ENCODE measurements around the gene SERPINC1.
"Not testable (repeated sequence)": the region's sequence is repeated elsewhere in the genome, so short reads cannot be mapped to it uniquely, and the experiment has no call there.

Gene SERPINC1

GRCh38 chr1:173888749-173889148 lies 28.4 kb downstream of the SERPINC1 start:
- no peak for DNase-seq

DNA sequence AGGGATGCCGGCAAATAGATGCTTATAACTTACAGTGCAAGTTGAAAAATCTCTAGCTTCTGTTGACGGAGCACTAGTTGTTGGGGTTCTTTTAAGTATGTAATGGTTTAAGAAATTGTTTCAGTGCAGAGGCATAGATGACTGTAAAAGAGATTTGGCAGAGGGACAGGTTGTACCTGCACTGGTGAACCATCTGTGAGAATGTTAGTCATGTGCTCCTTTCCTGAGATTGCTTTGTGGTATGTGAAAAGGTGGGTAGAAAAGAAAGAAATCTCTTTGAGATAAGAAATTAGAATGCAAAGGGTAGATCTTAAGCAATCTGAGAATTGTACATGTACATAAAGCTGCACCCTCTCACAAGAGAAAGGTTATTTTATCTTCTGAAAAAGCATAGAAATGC lies 29.5 kb downstream of the SERPINC1 start:
- DNase-seq, result no peak

DNA sequence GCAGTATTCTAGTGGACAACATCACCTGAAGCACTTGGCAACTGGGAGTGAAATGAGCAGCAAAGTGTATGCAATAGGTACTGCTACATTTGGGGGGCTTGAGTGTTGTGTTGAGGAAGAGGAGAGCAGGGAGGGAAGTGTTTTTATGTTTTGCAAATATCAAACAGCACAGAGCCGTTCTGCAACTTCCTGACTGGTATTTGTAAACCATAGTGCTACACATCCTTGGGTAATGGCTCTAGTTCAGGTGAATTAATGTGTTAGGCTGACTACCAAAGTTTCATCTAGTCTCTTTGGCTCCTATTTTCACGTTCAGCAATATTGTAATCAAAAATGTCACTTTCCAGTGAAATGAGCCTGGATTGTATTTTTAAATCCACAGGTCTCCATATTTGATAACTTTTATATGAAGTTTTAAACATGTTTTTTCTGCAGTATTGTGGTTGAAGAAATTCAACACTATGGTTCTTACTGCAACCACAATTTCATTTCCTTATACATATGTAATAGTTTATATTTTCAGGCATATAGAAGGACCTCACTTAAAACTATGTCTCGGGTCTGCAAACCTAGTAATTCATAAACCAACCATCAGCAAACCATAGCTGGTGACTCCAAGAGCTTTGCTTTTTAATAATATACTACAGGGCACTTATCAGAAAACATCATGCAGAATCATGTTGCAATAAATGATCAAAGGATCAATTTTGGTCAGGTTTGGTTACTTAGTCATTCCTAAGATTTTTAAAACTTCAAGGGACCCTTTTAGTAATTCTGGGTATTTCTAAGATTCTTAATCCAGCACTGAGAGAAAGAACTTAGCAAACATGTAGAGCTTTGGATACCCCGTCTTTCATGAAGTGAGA lies 30.1 kb downstream of the SERPINC1 start:
- DNase-seq, result no peak

- no peak for DNase-seq
These were observed 32.4 kb downstream of the SERPINC1 start for GRCh38 chr1:173884701-173885100.

- DNase-seq, result not testable (repeated sequence)
These were observed 36.0 kb downstream of the SERPINC1 start for GRCh38 chr1:173881117-173881516.

GRCh38 chr1:173878251-173878650 lies 38.9 kb downstream of the SERPINC1 start:
- no peak for DNase-seq

DNA sequence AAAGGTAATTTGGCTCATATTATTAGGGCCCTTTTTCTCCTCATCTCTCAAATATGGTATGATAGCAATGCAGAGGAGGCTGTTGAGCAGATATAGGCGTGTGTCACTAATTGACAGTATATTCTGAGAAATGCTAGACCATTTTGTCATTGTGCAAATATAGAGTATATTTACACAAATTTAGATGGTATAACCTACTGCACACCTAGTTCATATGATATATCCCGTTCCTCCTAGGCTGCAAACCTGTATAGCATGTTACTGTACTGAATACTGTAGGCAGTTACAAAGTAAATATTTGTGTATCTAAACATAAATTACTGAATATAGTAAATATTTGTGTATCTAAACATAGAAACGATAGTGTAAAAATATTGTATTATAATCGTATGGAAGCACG lies 40.4 kb downstream of the SERPINC1 start:
- no peak for DNase-seq

DNA sequence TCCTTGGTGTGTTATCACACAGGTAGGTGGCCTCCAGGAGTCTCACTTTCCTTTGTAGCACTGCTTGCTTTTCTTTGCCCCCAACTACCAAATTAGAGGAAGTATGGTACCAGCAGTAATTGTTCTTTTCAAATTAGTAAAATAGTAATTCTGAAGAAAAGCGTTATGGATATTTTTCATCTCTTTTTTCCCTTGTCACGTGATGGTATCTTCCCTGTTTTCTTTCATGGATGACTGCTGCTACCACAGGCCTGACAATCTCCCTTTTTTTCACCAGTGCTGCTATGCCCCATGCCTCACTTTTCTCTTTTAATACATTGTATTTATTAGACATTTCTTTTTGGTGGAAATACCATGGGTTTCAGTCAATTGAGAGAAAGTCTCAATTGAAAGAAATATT lies 45.6 kb downstream of the SERPINC1 start:
- no peak for DNase-seq

GRCh38 chr1:173871091-173871490 lies 46.0 kb downstream of the SERPINC1 start:
- no peak for DNase-seq

- DNase-seq, result no peak
These were observed 46.7 kb downstream of the SERPINC1 start for GRCh38 chr1:173870252-173871075.

GRCh38 chr1:173869021-173869359 lies 48.1 kb downstream of the SERPINC1 start:
- DNase-seq, result no peak

DNA sequence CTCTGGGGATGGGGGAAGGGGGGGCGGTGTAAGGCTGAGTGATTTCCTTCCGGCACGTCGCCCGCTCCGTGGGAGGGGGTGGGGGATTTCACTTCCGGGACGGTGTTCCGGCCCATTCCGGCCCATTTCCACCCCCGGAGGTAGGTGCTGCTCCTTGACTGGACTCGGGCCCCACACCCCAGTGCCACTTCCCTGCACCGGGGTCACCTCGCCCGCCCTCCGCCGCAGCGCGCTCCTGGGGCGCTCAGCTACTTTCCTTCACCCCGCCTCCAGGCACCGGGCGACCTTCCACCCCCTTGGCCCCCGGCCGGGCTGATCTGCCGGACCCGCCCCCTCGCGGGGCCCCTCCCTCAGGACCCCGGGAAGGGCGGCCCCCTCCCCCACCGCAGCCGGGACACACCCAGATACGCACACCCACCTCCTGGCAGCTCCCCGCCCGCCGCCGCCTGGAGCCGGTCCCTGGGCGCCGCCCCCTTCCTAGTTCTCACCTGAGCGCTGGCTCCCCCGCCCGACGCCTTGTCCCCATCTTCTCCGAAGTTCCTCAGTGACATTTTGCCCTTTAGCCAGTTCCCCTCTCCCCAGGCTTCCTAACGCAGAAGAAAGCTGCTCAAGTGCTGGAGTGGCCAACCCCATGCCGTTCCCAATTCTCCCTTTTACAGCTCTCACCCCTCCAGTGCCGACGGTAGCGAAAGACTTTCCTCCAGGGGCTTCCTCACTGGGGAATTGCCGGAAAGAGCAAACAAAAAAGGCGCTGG lies 48.7 kb downstream of the SERPINC1 start, which contains the start of gene ZBTB37:
ZBTB37 (plus strand) TSS at position 115 of the 755 bp plus-strand sequence. CDS start 1,846 bp downstream, outside the sequence.
- peak; percentile 74 to 79 for DNase-seq

DNA sequence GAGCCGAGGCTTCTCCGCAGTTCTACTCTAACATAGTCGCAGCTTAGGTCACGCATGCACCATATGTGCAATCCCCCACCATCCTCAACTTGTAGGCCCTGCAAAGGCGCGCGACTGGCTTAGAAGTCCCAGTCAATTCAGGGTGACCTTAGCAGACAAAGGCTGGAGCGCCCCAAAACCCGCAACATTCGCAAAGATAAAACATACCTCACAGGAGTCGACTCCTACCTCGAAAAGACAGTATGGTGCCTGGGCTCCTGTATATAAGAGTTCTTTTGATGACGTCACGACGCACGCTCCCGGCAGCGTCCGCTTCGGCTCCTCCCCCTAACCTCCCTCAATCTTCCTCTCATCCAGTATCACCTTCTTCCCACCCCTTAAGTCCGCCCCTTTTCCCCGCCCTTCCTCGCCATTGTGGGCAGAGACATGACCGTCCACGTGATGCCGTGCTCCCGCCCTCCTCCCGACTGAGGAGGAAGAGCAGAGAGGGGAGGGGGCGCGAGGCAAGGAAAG lies 49.3 kb downstream of the SERPINC1 start, which contains the start of gene GAS5:
GAS5 (minus strand) TSS at position 237 of the 513 bp plus-strand sequence.
- peak; percentile 94 to 95 for DNase-seq

DNA sequence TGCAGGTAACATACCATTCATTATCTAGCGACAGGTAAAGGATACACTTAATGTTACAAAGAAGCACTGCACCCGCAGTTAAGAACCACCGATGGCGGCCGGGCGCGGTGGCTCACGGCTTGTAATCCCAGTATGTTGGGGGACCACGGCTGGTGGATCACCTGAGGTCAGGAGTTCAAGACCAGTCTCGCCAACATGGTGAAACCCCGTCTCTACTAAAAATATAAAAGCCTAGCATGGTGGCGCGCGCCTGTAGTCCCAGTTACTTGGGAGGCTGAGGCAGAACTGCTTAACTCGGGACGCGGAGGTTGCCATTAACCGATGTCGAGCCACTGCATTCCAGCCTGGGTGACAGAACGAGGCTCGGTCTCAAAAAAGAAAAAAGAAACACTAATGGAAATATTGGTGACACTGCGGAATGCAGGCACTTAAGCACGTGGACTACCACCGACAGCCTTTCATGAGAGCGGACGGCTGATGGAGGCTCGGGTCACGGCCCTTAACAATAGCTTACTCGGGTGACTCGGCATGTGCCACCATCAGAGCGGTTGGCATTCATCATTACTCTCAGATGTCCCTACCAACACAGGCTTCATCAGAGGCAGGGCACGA lies 49.9 kb downstream of the SERPINC1 start:
- no peak for DNase-seq

GRCh38 chr1:173866413-173867115 lies 50.6 kb downstream of the SERPINC1 start:
- no peak for DNase-seq

DNA sequence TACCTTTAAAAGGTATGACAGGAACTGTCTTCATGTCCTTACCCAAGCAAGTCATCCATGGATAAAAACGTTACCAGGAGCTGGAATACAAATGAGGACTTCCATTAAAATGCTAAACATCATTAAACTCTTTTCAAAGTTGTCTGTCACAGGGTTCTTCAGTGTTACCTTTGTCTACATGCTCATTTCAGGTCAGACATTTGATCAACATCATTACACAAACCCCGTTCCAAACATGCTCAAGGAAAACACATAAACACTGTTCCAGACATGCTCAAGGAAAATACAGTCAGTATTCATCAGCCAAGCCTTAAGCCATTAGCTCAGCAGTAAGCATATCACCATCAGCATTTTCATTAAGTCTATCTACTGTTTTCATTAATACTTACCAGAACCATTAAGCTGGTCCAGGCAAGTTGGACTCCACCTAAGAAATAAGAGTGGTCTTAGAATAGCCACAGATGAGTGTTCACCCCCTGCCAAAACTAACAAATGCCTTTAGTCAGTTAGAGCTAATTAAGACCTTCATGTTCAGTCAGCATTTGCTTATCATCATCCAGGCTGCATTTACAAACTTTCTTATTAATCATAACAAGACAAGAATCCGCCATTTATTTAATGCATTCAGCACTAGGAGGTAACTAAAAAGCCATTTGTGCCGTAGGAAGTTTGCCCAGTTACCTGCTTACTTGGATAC lies 51.5 kb downstream of the SERPINC1 start:
- no peak for DNase-seq

GRCh38 chr1:173864179-173864867 lies 52.8 kb downstream of the SERPINC1 start:
- no peak for DNase-seq

DNA sequence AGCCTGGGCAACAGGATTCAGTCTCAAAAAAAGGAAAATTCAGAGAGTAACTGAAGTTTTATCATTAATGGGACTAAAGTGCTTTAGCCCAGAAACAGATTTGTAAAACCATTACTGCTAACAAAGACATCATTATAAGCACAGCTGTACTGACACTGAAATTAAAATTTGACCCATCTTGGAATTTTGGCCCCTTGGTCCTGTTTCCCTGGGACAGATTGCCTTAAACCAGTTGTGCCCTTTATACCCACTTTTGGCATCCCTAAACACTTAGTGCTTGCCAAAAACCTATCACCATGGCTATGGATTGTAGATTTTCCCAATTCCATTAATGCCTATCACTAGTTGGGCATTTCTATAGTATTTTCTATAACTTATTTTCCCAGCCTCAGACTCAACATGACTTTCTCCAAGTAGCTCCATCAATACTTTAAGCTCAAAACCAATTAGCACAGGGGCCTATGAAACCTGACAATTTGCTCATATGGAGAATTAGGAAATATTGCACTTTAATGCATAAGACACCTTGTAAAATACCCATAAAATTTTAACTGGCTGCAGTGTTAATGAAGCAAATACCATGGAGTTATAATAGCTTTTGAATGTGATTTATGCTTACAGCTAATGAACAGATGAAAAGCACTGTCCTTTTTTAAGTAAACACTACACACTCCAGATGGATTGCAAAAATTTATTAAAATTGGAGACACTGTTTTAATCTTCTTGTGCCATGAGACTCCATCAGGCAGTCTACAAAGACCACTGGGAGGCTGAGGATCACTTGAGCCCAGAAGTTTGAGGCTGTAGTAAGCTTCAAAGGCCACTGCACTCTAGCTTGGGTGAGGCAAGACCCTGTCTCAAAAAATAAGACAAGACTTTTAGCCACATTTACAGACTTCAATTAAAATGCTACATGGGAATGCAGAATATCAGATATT lies 53.6 kb downstream of the SERPINC1 start:
- DNase-seq, result no peak

- DNase-seq, result no peak
These were observed 54.3 kb downstream of the SERPINC1 start for GRCh38 chr1:173862769-173863223.
